ENCODE results near the gene TFAP2E. TPM values are rescaled to one million over a fixed set of nuclear protein-coding genes. Genes with fewer than 3 reads are reported as not detected.
"Not testable (repeated sequence)": the region's sequence is repeated elsewhere in the genome, so short reads cannot be mapped to it uniquely, and the experiment has no call there.

The TFAP2E gene
- total RNA-seq, 1 donor: under 0.01 TPM

- Histone ChIP-seq H3K4me1 (ENCODE audit: insufficient read depth, low read length) (peaks cover 9% of the 10 kb centered on the region), H3K27me3 (ENCODE audit: insufficient read depth, low read length) (peaks cover 3% of the 10 kb centered on the region), H3K36me3 (ENCODE audit: insufficient read depth, low read length) (no peaks in the 10 kb centered on the region), H3K9me3 (ENCODE audit: low read depth, low read length) (no peaks in the 10 kb centered on the region), H2AFZ (ENCODE audit: low read length) (no peak overlapping the region), H3K4me3 (ENCODE audit: insufficient read depth, low read length) (no peak overlapping the region), H3K79me2 (ENCODE audit: insufficient read depth, low read length) (no peaks in the 10 kb centered on the region), H3K27ac (ENCODE audit: low read depth, low read length) (no peak overlapping the region), H4K20me1 (ENCODE audit: insufficient read depth, low read length) (no peaks in the 10 kb centered on the region), H3K4me2 (ENCODE audit: insufficient read depth, low read length) (no peak overlapping the region)
- TF ChIP-seq CTCF (IDR thresholded peaks at IDR 0.05; ENCODE audit: extremely low read depth, low read depth, low read length): no peak
- peak; percentile 84 for DNase-seq (ENCODE audit: insufficient read length, low spot score, missing footprints)
These were observed 2.4 kb downstream of the TFAP2E start for GRCh38 chr1:35575416-35575958.

- H3K79me2 ChIP-seq (ENCODE audit: insufficient read depth, low read length): no peaks in the 10 kb centered on the region
- H3K4me3 ChIP-seq (ENCODE audit: insufficient read depth, low read length): no peak overlapping the region
- no peak overlapping the region for H3K4me2 ChIP-seq (ENCODE audit: insufficient read depth, low read length)
- peak; percentile 90 for DNase-seq (ENCODE audit: insufficient read length, low spot score, missing footprints)
- H3K27ac ChIP-seq (ENCODE audit: low read depth, low read length): no peak overlapping the region
- H2AFZ ChIP-seq (ENCODE audit: low read length): no peak overlapping the region
- no peak for TF ChIP-seq CTCF (IDR thresholded peaks at IDR 0.05; ENCODE audit: extremely low read depth, low read depth, low read length)
- peaks cover 8% of the 10 kb centered on the region for H3K4me1 ChIP-seq (ENCODE audit: insufficient read depth, low read length)
- peaks cover 3% of the 10 kb centered on the region for H3K27me3 ChIP-seq (ENCODE audit: insufficient read depth, low read length)
- no peaks in the 10 kb centered on the region for H4K20me1 ChIP-seq (ENCODE audit: insufficient read depth, low read length)
- H3K36me3 ChIP-seq (ENCODE audit: insufficient read depth, low read length): no peaks in the 10 kb centered on the region
- no peaks in the 10 kb centered on the region for H3K9me3 ChIP-seq (ENCODE audit: low read depth, low read length)
These were observed 3.1 kb downstream of the TFAP2E start for GRCh38 chr1:35576061-35576765.

GRCh38 chr1:35576766-35577070 lies 3.6 kb downstream of the TFAP2E start:
- peak; percentile 67 for DNase-seq (ENCODE audit: insufficient read length, low spot score, missing footprints)
- not testable (repeated sequence) for H3K4me1 ChIP-seq (ENCODE audit: insufficient read depth, low read length); H3K27me3 ChIP-seq (ENCODE audit: insufficient read depth, low read length); H3K4me3 ChIP-seq (ENCODE audit: insufficient read depth, low read length); H3K27ac ChIP-seq (ENCODE audit: low read depth, low read length); H3K36me3 ChIP-seq (ENCODE audit: insufficient read depth, low read length); H3K4me2 ChIP-seq (ENCODE audit: insufficient read depth, low read length); H2AFZ ChIP-seq (ENCODE audit: low read length); H3K9me3 ChIP-seq (ENCODE audit: low read depth, low read length); H4K20me1 ChIP-seq (ENCODE audit: insufficient read depth, low read length); H3K79me2 ChIP-seq (ENCODE audit: insufficient read depth, low read length)

GRCh38 chr1:35577071-35577998 lies 4.2 kb downstream of the TFAP2E start:
- H3K4me2 ChIP-seq (ENCODE audit: insufficient read depth, low read length): peak overlapping the region; percentile 81
- TF ChIP-seq CTCF (IDR thresholded peaks at IDR 0.05; ENCODE audit: extremely low read depth, low read depth, low read length): no peak
- peak overlapping the region; percentile 88 for H2AFZ ChIP-seq (ENCODE audit: low read length)

More at GRCh38 chr1:35577071-35577998, 4.2 kb downstream of the TFAP2E start:
- Histone ChIP-seq H3K9me3 (ENCODE audit: low read depth, low read length) (no peaks in the 10 kb centered on the region), H3K4me3 (ENCODE audit: insufficient read depth, low read length) (peak overlapping the region; percentile 56), H3K36me3 (ENCODE audit: insufficient read depth, low read length) (no peaks in the 10 kb centered on the region), H3K4me1 (ENCODE audit: insufficient read depth, low read length) (peaks cover 8% of the 10 kb centered on the region), H4K20me1 (ENCODE audit: insufficient read depth, low read length) (no peaks in the 10 kb centered on the region), H3K79me2 (ENCODE audit: insufficient read depth, low read length) (no peaks in the 10 kb centered on the region), H3K27ac (ENCODE audit: low read depth, low read length) (no peak overlapping the region), H3K27me3 (ENCODE audit: insufficient read depth, low read length) (peaks cover 3% of the 10 kb centered on the region)
- DNase-seq (ENCODE audit: insufficient read length, low spot score, missing footprints): peak; percentile 94
